GM19328 (cell line): ENCODE data around the gene SMPDL3B.

Source experiments
- ATAC-seq: cut with Tn5 transposase; IDR thresholded peaks from one replicate; pipeline ENCODE4 v1.9.1; 2021; ENCODE audit warnings: mild to moderate bottlenecking, moderate library complexity; ENCODE audit not compliant: unreplicated experiment

The SMPDL3B gene, protein sequence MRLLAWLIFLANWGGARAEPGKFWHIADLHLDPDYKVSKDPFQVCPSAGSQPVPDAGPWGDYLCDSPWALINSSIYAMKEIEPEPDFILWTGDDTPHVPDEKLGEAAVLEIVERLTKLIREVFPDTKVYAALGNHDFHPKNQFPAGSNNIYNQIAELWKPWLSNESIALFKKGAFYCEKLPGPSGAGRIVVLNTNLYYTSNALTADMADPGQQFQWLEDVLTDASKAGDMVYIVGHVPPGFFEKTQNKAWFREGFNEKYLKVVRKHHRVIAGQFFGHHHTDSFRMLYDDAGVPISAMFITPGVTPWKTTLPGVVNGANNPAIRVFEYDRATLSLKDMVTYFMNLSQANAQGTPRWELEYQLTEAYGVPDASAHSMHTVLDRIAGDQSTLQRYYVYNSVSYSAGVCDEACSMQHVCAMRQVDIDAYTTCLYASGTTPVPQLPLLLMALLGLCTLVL

GRCh38 chr1:27934818-27935549, at the start of gene SMPDL3B:
Gene SMPDL3B, plus strand, starts transcription at chr1:27935000. Its CDS starts 184 bp downstream, at chr1:27935184.
- no peak for ATAC-seq

- no peak for ATAC-seq
These were observed 49.7 kb upstream of the SMPDL3B start for GRCh38 chr1:27885114-27885528.

GRCh38 chr1:27885621-27886352, 49.0 kb upstream of the SMPDL3B start:
- no peak for ATAC-seq

DNA sequence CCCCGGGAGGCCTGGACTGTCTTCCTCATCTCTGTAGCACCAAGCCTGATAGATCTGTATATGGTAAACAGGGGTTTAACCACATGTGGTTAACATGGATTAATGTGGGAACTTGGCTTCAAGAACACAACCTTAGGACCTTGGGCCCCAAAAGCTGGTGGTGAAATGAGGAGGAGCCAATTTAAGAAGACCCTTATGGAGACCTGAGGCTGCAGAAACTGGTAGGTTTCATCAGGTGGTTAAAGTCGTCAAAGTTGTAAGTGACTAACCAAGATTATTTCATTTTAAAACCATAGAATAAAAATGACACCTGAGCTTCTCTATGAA, 48.5 kb upstream of the SMPDL3B start:
- ATAC-seq: no peak

GRCh38 chr1:27886744-27887143, 48.1 kb upstream of the SMPDL3B start:
- ATAC-seq: no peak

GRCh38 chr1:27887215-27888021, 47.4 kb upstream of the SMPDL3B start:
- no peak for ATAC-seq

DNA sequence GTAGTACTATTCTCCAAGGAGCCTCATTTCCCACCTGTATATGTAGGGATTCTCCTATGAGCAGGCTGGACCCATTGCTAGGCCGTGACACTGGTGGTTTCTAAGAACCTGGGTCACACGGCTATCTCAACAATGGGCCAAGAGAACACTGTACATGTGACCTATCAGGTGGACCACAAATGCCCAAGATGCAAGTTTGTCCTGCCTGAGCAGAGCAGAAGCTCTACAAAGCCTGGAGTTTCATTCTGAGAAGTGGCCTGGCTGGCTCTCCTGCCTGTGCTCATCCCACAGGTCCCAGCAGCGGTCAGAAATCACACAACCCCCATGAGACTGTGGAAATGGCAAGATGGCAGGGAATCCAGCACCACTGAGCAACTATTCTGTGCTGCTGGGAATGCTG, 45.3 kb upstream of the SMPDL3B start:
- no peak for ATAC-seq

DNA sequence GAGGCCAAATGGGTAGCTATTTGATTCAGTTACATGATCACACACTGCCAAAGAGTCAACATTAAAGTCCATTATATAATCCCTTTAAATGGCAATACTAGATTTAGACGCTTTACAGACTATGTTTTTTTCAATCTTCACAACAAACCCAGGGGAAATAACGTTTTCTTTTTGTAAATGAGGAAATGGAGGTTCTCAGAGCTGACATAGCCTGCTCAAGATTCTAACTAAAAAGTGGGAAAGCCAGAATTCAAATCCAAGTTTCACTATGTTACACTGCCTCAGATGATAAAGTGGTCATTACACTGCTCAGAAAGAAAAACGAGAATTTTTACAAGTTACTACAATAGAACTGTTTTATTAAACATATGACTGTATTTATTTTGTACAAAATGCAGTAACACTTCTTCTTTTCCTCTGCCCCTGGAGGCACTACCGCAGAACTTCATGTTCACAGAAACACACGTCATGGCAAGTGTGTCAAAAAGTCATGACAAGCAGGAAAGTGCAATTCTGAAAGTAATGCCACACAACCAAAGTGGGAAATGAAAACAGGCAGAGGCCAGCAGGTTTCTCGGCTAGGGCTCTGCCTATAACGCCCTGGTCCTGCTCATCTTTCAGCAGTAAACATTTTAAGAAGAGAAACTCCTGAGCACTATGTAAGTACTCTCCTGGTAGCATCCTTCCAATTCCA, 43.5 kb upstream of the SMPDL3B start:
- ATAC-seq: no peak

DNA sequence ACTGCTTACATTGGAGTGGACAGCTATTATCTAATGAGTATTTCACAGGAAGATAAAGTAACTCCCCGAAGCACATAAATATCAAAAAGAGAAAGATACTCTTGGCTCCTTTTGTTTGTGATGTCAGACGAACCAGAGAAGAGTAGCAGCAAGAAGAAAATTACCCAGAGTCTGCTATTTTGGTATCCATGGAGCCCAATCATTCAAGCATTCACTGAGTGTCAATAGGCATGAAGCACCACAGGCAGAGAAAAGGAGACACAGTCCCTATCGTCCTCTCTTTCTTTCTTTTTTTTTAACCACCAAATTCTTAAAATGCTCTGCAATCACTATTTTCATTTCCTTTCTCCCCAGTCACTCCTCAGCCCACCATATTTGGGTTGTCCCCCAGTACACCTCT, 40.3 kb upstream of the SMPDL3B start:
- ATAC-seq: no peak

DNA sequence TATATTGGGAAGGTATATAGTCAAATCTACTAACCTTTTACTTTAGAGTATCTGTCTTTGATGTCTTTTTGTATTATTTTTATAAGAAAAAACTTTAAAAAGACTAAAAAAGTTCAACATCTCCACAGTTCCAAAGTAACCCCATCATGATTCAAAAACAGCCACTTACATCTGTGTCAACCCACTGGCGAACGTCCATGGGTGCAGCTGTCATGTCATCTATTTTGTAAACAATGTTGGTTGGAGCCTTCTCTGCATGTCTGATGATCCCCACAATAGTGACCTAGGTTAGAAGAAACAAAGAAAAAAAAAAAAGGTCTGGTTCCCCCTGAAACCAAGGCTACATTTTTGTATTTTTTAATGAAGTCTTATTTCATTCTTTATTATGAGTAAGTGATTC, 28.0 kb upstream of the SMPDL3B start:
- no peak for ATAC-seq

GRCh38 chr1:27912429-27912828, 22.4 kb upstream of the SMPDL3B start:
- ATAC-seq: no peak

GRCh38 chr1:27915082-27915575, 19.7 kb upstream of the SMPDL3B start:
- no peak for ATAC-seq

DNA sequence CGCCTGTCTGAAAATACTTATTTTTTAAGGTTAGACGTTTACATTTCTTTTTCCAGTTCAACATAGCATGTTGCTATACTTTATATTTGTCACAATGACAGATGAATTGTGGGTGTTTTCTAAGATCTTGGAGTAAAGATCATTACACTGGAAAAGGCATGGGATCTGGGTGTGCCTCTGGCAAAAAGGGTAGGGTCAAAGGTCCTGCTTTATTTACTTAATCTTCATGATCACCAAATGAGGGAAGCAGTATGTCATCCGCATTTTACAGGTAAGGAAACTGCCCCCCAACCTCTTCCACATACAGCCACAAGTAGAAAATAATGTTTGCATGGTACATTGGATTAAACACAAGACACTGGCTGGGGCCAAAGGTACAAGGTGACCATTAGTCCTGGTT, 12.5 kb upstream of the SMPDL3B start:
- ATAC-seq: no peak

DNA sequence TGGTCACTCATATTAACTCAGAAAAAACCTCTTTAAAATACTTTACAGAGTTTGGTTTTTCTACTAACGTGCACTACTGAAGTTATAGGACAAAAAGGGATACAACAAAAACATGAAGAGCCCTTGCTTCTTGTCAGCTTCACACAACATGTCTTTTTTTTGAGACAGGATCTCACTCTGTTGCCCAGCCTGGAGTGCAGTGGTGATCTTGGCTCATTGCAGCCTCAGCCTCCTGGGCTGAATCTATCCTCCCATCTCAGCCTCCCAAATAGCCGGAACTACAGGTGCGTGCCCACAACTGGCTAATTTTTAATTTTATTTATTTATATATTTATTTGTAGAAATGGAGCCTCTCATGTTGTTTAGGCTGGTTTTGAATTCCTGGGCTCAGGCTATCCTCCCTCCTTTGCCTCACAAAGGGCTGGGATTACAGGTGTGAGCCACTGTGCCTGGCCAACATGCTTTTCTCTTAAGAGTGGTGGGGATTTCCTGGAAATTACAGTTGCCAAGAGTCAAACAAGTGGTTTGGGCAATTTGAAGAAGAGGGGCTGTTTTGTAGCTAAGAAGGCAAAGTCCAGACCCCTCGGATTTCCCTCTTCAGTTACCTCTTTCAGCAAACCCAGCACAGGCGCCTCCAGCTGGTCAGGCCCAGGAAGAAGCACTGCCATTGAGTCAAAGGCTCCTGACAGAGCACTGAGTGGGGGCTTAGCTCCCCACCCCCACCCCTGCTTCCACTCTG, 6.4 kb upstream of the SMPDL3B start:
- no peak for ATAC-seq

DNA sequence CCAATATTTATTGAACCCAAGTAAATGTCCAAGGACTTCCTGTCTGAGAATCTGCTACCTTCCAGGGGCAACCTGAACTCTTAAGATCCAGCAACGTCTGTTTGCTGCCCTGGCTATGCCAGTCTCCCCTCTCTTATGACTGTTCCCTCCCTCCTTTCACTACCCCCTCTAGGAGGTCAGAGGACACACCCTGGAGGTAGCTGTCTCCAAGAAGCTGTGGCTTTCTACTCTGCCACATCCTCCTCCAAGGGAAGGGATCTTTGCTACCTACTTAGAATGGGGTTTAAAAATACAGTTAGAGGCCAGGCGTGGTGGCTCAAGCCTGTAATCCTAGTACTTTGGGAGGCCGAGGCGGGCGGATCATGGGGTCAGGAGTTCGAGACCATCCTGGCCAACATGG, 3.6 kb upstream of the SMPDL3B start:
- no peak for ATAC-seq

DNA sequence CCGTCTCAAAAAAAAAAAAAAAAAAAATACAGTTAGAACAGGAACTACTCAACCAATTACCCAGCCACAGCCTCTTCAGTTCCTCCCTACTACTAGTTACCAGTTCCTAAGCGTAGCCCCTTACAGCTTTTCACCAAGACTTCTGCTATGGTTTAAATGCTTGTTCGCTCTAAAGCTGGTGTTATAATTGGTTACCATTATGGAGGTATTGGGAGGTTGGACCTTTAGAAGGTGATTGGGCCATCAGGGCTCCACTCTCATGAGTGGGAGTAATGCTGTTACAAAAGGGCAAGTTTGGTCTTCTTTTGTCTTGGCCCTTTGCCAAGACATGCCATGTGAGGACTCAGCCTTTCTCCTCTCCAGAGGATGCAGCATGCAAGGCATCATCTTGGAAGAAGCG, 3.0 kb upstream of the SMPDL3B start:
- ATAC-seq: no peak

- ATAC-seq: no peak
These were observed 921 bp downstream of the SMPDL3B start for GRCh38 chr1:27935721-27936120.

GRCh38 chr1:27936370-27936769, 1.6 kb downstream of the SMPDL3B start:
- ATAC-seq: no peak

GRCh38 chr1:27937524-27937836, 2.7 kb downstream of the SMPDL3B start:
- ATAC-seq: no peak

- no peak for ATAC-seq
These were observed 3.7 kb downstream of the SMPDL3B start for GRCh38 chr1:27938488-27938887.
